Testis (tissue), 2 donors: ENCODE data around the gene CACNA2D4.

ENCODE experiments used
- CTCF ChIP-seq, 3 experiments: fragments of 450-650 bp in 2 of 3; fragments of 200-600 bp in 1 of 3; sonication (generic) in 1 of 3; IDR thresholded peaks; one replicate each; pipeline ENCODE4 v1.5.1; 2016 to 2019; ENCODE audit warnings: antibody characterized with exemption in 3 of 3, mild to moderate bottlenecking in 2 of 3, moderate library complexity in 1 of 3
- POLR2A ChIP-seq: fragments of 450-650 bp; IDR thresholded peaks from one replicate; pipeline ENCODE4 v1.6.1; 2017; ENCODE audit warnings: antibody characterized with exemption, mild to moderate bottlenecking, moderate library complexity

- TF ChIP-seq CTCF (IDR thresholded peaks at IDR 0.05) (no peak), POLR2A (no peak)
These were observed 3.1 kb downstream of the CACNA2D4 start for GRCh38 chr12:1915082-1915968.
